HL-60 (cell line): ENCODE results near the gene C11orf42.
"Not testable (repeated sequence)": the region's sequence is repeated elsewhere in the genome, so short reads cannot be mapped to it uniquely, and the experiment has no call there.

Experiments used
- DNase-seq, 2 experiments: peaks; one replicate each; pipeline ENCODE4 v3.0.0-alpha.2; 2010 to 2020; ENCODE audit warnings: low read depth in 1 of 2, low spot score in 1 of 2
- H3K27ac ChIP-seq: fragments of 250-450 bp; sonication (Bioruptor Pico); replicated peaks from 2 replicates; pipeline ENCODE4 v1.5.1; 2020; ENCODE audit warnings: mild to moderate bottlenecking, moderate library complexity
- H3K27me3 ChIP-seq: fragments of 250-450 bp; sonication (Bioruptor Pico); 2 replicates; pipeline ENCODE4 v1.5.1; 2021; ENCODE audit warnings: mild to moderate bottlenecking, moderate library complexity; ENCODE audit not compliant: insufficient read depth, poor library complexity, severe bottlenecking
- H3K4me3 ChIP-seq: replicated peaks from 2 replicates; pipeline ENCODE4 v1.5.1; 2011; ENCODE audit warnings: mild to moderate bottlenecking, control low read depth, low read length; ENCODE audit not compliant: insufficient read depth
- GABPA ChIP-seq: IDR thresholded peaks from 2 replicates; pipeline ENCODE4 v1.6.1; 2012; ENCODE audit warnings: low read depth
- POLR2AphosphoS5 ChIP-seq: IDR thresholded peaks from 2 replicates; pipeline ENCODE4 v1.6.1; 2012; ENCODE audit warnings: low read depth
- SPI1 ChIP-seq: IDR thresholded peaks from 2 replicates; pipeline ENCODE4 v1.6.1; 2012; ENCODE audit warnings: low read depth, mild to moderate bottlenecking, borderline replicate concordance
- TF ChIP-seq, protein P1 (sequence below): IDR thresholded peaks from one replicate; pipeline ENCODE4 v1.5.1; 2011; ENCODE audit warnings: low read length, control low read depth, inconsistent platforms; ENCODE audit not compliant: insufficient read depth
- TF ChIP-seq, protein P2 (sequence below): IDR thresholded peaks from 2 replicates; pipeline ENCODE4 v1.6.1; 2012; ENCODE audit warnings: low read depth; ENCODE audit not compliant: insufficient replicate concordance

Gene C11orf42

DNA sequence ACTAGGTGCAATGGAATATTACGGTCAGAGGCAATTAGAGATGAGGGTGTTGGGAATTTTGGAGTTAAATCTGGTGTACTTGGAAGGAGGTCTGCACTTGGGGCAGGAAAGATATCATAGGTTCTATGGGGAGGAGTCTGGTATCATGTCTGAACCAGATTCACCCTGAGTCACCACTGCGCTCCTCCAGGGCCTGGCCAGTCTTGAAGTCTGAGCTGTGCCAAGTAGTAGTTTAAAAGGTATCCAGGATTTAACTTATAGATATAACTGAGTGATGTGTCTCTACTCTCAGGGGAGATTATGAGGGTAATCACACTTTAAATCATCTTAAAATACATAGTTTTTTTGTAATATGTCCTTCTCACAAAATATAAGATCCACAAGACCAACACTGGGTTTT lies 40.2 kb downstream of the C11orf42 start:
- DNase-seq: no peak
- no peak overlapping the region for H3K27ac ChIP-seq
- no peak overlapping the region for H3K4me3 ChIP-seq
- H3K27me3 ChIP-seq: no peaks in the 10 kb centered on the region
- TF ChIP-seq, protein P1, sequence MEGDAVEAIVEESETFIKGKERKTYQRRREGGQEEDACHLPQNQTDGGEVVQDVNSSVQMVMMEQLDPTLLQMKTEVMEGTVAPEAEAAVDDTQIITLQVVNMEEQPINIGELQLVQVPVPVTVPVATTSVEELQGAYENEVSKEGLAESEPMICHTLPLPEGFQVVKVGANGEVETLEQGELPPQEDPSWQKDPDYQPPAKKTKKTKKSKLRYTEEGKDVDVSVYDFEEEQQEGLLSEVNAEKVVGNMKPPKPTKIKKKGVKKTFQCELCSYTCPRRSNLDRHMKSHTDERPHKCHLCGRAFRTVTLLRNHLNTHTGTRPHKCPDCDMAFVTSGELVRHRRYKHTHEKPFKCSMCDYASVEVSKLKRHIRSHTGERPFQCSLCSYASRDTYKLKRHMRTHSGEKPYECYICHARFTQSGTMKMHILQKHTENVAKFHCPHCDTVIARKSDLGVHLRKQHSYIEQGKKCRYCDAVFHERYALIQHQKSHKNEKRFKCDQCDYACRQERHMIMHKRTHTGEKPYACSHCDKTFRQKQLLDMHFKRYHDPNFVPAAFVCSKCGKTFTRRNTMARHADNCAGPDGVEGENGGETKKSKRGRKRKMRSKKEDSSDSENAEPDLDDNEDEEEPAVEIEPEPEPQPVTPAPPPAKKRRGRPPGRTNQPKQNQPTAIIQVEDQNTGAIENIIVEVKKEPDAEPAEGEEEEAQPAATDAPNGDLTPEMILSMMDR: no peak

DNA sequence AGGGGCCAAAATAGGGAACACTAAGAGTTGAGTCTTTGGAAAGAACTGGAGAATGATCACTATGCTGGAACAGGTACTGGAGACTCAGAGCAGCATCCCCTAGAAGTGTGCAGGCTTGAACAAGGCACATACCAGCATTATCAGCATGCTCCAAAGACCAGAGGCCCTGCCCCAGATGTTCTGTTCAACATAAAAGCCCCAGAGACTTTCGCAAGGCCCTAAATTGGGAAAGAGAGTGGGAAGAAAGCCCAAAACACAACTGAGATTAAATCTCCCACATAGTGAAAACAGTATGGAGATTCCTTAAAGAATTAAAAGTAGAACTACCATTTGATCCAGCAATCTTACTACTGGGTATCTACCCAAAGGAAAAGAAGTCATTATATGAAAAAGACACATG lies 42.9 kb downstream of the C11orf42 start:
- H3K27ac ChIP-seq: no peak overlapping the region
- H3K4me3 ChIP-seq: no peak overlapping the region
- DNase-seq: no peak
- no peak for TF ChIP-seq POLR2AphosphoS5
- TF ChIP-seq GABPA: no peak
- no peaks in the 10 kb centered on the region for H3K27me3 ChIP-seq

DNA sequence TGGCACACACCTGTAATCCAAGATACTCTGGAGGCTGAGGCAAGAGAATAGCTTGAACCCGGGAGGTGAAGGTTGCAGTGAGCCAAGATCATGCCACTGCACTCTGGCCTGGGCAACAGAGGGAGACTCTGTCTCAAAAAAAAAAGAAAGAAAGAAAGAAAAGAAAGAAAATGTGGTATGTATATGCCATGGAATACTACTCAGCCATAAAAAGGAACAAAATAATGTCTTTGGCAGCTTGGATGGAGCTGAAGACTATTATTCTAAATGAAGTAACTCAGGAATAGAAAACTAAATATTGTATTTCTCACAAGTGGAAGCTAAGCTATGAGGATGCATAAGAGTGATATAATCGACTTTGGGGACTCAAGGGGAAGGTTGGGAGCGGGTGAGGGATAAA lies 43.5 kb downstream of the C11orf42 start:
- not testable (repeated sequence) for H3K27me3 ChIP-seq, H3K27ac ChIP-seq, H3K4me3 ChIP-seq, DNase-seq

DNA sequence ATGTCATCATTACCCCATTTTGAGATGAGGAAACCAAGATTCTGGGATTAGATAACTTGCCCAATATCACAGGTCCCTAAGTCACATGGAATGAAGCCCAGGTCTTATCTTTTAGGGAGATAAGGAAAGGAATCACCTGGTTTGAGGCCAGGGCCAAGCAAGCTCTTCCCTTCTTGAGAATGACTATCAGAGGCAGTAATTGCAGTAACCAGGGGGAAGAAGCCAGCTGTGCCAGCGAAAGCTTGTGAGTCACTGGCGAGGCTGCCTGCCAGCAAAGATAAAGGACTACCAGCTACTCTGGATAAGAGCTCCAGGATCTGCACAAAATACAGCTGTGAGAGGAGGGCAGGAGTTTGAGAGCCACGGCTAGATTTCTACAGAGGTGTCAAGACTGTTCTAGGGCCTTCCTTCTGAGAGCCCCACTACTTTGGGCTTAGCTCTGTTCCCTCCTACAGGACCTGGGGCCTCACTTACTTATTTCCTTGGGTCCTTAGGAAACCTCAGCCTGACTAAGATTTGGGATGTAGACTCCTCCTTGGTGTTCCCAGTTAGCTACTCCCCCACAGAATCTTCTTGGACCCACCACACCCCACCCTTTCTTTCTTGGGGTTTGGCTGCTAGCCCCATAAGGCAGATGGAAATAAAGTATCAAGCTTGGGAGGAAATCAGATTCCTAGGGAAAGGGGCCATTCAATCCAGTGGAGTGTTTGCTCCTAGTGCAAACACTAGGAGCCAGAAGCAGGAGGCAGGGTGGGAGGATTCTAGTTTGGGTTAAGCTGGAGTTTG lies 44.6 kb downstream of the C11orf42 start:
- no peak overlapping the region for H3K27ac ChIP-seq
- peak; percentile 39 to 52 for DNase-seq
- TF ChIP-seq GABPA (no peak), POLR2AphosphoS5 (no peak), SPI1 (no peak)
- TF ChIP-seq, protein P2, sequence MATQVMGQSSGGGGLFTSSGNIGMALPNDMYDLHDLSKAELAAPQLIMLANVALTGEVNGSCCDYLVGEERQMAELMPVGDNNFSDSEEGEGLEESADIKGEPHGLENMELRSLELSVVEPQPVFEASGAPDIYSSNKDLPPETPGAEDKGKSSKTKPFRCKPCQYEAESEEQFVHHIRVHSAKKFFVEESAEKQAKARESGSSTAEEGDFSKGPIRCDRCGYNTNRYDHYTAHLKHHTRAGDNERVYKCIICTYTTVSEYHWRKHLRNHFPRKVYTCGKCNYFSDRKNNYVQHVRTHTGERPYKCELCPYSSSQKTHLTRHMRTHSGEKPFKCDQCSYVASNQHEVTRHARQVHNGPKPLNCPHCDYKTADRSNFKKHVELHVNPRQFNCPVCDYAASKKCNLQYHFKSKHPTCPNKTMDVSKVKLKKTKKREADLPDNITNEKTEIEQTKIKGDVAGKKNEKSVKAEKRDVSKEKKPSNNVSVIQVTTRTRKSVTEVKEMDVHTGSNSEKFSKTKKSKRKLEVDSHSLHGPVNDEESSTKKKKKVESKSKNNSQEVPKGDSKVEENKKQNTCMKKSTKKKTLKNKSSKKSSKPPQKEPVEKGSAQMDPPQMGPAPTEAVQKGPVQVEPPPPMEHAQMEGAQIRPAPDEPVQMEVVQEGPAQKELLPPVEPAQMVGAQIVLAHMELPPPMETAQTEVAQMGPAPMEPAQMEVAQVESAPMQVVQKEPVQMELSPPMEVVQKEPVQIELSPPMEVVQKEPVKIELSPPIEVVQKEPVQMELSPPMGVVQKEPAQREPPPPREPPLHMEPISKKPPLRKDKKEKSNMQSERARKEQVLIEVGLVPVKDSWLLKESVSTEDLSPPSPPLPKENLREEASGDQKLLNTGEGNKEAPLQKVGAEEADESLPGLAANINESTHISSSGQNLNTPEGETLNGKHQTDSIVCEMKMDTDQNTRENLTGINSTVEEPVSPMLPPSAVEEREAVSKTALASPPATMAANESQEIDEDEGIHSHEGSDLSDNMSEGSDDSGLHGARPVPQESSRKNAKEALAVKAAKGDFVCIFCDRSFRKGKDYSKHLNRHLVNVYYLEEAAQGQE: no peak
- TF ChIP-seq, protein P1: no peak
- no peaks in the 10 kb centered on the region for H3K27me3 ChIP-seq
- H3K4me3 ChIP-seq: no peak overlapping the region

DNA sequence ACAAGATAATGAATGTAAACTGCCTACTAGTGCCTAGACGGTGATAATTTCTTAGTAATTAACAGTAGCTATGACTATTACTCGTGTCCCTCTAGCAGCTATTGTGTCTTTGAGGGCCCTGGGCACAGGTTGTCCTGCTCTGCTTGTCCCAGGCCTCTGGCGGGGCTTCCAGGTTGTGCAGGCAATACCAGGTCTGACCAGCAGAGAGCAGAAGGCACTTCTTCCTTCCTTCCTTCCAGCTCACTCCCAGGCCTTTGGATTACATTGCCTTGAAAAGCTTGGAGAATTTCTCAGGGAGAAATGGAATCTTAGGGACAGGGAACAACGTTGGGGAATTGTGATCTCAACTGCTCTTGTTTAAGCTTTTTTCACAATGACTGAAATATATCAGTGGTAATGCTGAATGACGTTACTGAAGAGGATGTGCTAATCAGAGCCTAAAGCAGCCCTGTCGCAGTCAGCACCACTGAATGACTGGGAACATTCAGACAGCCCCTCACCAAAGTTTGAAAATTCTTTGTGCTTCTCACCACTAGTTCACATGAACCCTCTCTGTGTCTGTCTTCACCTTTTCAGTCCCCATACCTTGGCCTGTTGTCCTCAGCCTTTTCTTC lies 45.9 kb downstream of the C11orf42 start:
- Histone ChIP-seq H3K27me3 (no peaks in the 10 kb centered on the region), H3K4me3 (no peak overlapping the region), H3K27ac (no peak overlapping the region)
- TF ChIP-seq GABPA: no peak
- TF ChIP-seq POLR2AphosphoS5: no peak
- TF ChIP-seq, protein P1: peak; percentile 72
- TF ChIP-seq, protein P2: no peak
- DNase-seq: peak; percentile 31 to 59
